GM21447 (cell line): ENCODE results near the gene TBCC.

ENCODE experiments used
- ATAC-seq: cut with Tn5 transposase; IDR thresholded peaks from one replicate; pipeline ENCODE4 v1.9.1; 2021; ENCODE audit not compliant: unreplicated experiment

TBCC gene

DNA sequence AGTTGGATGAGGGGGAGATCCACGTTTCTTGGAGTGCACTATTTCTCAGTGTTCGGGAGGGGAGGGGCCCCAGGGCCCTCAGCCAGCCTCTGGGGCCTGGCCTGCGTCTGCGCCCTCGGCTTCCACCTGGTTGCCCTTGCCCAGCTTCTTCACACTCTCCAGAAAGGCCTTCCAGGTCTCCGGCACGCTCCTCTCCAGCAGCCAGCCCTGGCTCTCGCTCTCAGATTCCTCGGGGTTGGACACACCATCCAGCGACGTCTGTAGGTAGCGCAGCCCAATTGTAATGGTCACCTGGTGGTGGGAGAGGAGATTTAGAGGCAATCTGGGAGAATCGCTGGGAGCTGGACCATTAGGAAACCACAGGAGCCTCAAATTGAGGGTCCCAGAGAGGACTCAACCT is 47.7 kb downstream of the TBCC start:
- ATAC-seq, result no peak

DNA sequence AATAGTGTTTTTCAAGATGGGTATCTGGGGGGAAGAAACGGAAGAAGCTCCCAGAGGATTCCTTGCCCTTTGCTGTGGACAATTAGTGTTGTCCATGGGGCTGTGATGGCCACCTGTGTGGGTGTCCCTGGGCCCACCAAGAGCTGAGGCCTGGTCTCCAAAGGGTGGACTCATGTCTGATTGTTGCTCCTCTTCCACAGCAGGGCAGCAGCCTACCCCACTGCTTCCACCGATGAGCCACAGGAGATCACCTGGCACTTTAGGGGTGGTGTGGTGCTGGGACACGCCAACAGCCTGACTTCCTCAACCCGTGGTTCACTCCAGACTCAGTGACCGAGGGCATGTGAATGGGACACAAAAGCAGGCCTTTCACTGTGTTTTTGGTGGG is 48.6 kb downstream of the TBCC start:
- no peak for ATAC-seq

DNA sequence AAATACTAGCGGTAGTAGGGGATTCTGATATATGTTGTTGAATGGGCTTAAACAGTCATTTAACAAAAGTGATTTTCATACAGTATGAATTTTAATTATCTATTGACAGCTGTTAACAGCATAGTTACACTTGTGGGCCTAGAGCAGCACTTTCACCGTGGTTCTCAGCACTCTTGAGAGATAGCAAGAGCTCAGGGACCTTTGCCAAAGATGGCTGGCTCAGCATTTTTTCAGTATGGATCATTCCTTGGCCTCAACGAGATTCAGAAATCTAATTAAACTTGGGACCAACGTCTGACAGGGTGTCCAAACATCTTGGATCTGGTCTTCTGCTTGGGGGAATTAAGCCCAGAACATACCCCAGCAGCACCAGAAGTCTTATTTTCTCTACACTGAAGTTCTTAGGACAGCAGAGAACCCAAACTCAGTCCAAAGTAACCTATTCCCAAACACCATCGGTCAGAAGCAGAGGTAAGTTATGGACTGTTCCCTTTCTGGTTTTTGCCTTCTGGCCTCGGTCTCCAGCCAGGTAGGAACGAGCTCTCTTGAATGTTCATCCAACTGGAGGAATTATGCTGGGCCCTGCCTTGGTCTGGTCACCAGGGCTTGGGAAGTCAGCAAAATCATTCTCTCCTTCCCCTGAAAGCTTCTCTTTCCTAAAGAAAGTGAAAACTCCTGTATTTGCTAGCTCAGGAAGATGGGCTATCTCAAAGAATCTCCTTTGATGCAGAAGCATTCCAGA is 49.2 kb downstream of the TBCC start:
- ATAC-seq, result no peak

GRCh38 chr6:42694586-42694985 is 51.3 kb downstream of the TBCC start:
- no peak for ATAC-seq
